GM12873 (cell line): ENCODE data around the gene SCN8A.

Source experiments
- CTCF ChIP-seq: IDR thresholded peaks from 2 replicates; pipeline ENCODE4 v1.5.1; 2012; ENCODE audit warnings: low read depth, mild to moderate bottlenecking, moderate library complexity, low read length, control low read depth; ENCODE audit not compliant: insufficient read depth; ENCODE audit errors: missing control alignments

Gene SCN8A

DNA sequence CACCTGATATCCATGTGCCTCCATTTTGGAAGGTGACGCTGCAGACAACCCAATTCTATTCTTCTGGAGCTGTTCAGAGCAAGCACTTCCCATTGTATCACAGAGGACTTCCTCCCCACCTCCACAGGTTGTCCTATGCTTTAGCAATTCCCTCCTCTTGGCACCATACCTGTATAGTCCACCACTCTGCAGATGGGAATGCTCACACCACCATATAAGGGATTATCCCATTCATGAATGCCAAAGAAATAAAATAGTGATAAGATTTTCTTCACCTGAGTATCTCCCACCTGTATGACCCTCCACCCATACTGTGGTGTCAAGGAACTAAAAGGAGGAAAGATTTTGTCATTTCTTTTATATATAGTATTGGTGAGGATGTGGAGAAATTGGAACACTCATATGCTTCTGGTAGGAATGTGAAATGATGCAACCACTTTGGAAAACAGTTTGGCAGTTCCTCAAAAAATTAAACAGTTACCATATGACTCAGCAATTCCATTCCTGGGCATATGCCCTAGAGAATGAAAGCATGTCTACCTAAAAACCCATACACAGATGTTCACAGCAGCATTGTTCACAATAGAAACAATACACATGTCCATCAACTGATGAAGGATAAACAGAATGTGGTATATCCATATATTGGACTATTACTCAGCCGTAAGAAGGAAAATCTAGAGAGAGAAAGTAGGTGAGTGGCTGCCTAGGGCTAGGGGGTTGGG, 182.3 kb downstream of the SCN8A start:
- TF ChIP-seq CTCF = no peak

GRCh38 chr12:51774933-51775332, 183.9 kb downstream of the SCN8A start:
- TF ChIP-seq CTCF = no peak

DNA sequence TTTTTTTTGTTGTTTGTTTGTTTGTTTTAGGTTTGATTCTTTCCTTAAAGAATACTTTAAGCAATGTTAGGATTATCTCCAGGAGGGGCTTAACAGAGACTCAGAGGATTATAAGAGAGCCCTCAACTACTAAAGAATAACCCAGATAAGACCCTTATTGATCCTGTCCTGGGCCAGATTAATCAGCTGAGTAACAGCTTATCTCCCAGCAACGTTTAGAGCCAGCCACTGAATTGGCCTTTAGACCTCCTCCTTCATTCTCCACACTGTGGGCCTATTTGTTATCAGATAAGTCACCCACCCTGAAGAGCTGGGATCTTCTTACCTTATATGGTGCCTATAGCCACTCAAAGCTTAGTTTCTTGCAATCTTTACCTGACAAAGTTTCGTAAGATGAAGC, 186.4 kb downstream of the SCN8A start:
- no peak for TF ChIP-seq CTCF

- no peak for TF ChIP-seq CTCF
These were observed 186.9 kb downstream of the SCN8A start for GRCh38 chr12:51777973-51778372.

DNA sequence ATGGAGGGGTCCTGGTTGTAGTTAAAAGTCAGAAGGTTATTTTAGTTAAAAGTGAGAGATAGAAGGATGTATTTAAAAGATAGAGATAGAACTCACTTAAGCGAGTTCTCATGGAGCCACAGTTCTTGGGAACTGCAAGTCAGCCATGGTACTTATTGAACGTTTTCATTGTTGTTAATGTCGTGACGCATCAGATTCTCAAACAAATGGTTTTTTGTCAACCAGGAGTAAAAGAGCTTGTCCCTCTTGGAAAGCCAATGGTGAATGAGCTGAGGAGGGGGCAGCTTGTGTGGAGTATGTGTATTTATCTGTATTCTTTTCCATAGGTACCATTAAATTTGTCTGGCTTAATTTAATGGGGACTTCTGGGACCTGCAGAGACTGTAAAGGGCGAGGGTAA, 188.8 kb downstream of the SCN8A start:
- TF ChIP-seq CTCF = no peak

DNA sequence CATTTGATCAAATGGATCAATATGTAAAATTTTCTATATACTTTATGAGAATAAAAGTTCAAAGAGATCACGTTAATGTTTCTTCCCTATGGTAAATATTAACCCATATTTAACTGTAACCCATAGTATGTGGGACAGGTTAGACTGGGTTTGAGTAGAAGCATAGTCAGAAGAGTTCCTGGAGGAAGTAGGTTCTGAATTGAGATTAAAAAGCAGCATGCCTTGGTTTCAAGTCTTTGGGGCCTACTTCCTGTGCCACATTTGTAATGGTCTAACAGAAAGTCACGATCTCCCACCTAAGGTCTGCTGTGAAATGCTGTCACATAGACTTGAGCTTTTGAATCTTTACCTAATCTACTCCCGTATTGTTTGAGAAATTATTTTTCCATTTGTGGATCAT, 193.7 kb downstream of the SCN8A start:
- no peak for TF ChIP-seq CTCF

DNA sequence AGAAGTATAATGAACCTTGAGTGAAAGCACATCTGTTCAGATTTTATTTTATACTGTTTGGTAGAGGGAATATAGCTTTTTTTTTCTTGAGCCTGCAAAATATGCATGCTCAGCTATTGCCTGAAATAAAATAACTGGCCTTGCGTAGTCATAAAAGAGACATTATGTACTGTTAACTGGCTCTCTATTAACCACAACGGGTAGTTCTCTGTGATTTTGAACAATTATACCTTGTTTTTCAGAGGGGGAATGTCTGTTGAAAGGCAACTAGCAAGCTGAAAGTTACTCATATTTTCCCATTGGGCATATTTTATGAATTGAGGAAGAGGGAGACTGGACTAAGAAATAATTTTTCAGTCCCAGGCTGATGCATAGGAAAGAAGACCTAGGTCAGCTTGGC, 194.9 kb downstream of the SCN8A start:
- TF ChIP-seq CTCF = no peak
